HepG2 (cell line): ENCODE data around the gene GDF15. TPM values are rescaled to one million over a fixed set of nuclear protein-coding genes. Genes with fewer than 3 reads are reported as not detected.

Source experiments
- CEBPB ChIP-seq: IDR thresholded peaks from 2 replicates; pipeline ENCODE4 v1.6.1; 2011; ENCODE audit warnings: low read depth, low read length, improper control_type of control experiment, borderline replicate concordance
- CSRNP2 ChIP-seq: sonication (generic); formaldehyde crosslinking; conservative IDR thresholded peaks from 2 replicates; pipeline ENCODE4 v1.8.0; 2022; ENCODE audit warnings: low read depth, missing genetic modification reagents
- KAT7 ChIP-seq: IDR thresholded peaks from 2 replicates; pipeline ENCODE4 v1.6.1; 2018; ENCODE audit warnings: borderline replicate concordance, missing compliant biosample characterization
- KLF6 ChIP-seq: IDR thresholded peaks from 2 replicates; pipeline ENCODE4 v1.8.0; 2016; ENCODE audit warnings: missing biosample characterization, missing genetic modification reagents
- MAX ChIP-seq: IDR thresholded peaks from 2 replicates; pipeline ENCODE4 v1.6.1; 2012; ENCODE audit warnings: inconsistent platforms
- MBNL3 ChIP-seq: fragments of 250-450 bp; sonication (Bioruptor Pico); conservative IDR thresholded peaks from 2 replicates; pipeline ENCODE4 v1.8.0; 2022; ENCODE audit warnings: mild to moderate bottlenecking, inconsistent platforms
- MTF1 ChIP-seq: sonication (generic); formaldehyde crosslinking; IDR thresholded peaks from 2 replicates; pipeline ENCODE4 v1.5.0; 2020; ENCODE audit warnings: missing genetic modification reagents
- MXI1 ChIP-seq: IDR thresholded peaks from 3 replicates; pipeline ENCODE4 v1.6.1; 2012; ENCODE audit warnings: low read depth, low read length, inconsistent platforms, borderline replicate concordance
- RAD51 ChIP-seq: fragments of 450-650 bp; IDR thresholded peaks from 2 replicates; pipeline ENCODE4 v1.6.1; 2016; ENCODE audit warnings: borderline replicate concordance
- SKIL ChIP-seq: sonication (generic); formaldehyde crosslinking; IDR thresholded peaks from 2 replicates; pipeline ENCODE4 v1.8.0; 2022; ENCODE audit warnings: missing genetic modification reagents, mild to moderate bottlenecking, moderate library complexity, borderline replicate concordance
- SOX13 ChIP-seq, 3 experiments: fragments of 450-650 bp in 1 of 3; sonication (generic) in 1 of 3; formaldehyde crosslinking in 1 of 3; IDR thresholded peaks in 2 of 3; conservative IDR thresholded peaks in 1 of 3; 2 replicates each; pipeline versions ENCODE4 v1.5.0 to v1.6.1; 2016 to 2020; ENCODE audit warnings: antibody characterized with exemption in 1 of 3, mild to moderate bottlenecking in 1 of 3, missing compliant biosample characterization in 1 of 3, missing genetic modification reagents in 1 of 3, moderate library complexity in 1 of 3
- U2AF1 ChIP-seq: fragments of 200-400 bp; formaldehyde crosslinking; optimal IDR thresholded peaks from 2 replicates; pipeline ENCODE3; 2017; ENCODE audit warnings: mild to moderate bottlenecking, low read depth, low read length
- ZBTB46 ChIP-seq: sonication (generic); formaldehyde crosslinking; IDR thresholded peaks from 2 replicates; pipeline ENCODE4 v1.4.0; 2020; ENCODE audit warnings: mild to moderate bottlenecking, missing genetic modification reagents, borderline replicate concordance
- ZFAT ChIP-seq: sonication (generic); formaldehyde crosslinking; conservative IDR thresholded peaks from 2 replicates; pipeline ENCODE4 v1.8.1; 2023; ENCODE audit warnings: missing genetic modification reagents, inconsistent platforms
- ZFP91 ChIP-seq: sonication (generic); formaldehyde crosslinking; IDR thresholded peaks from 2 replicates; pipeline ENCODE4 v1.9.0; 2022; ENCODE audit warnings: missing genetic modification reagents, mild to moderate bottlenecking, borderline replicate concordance
- ZNF143 ChIP-seq: sonication (generic); formaldehyde crosslinking; IDR thresholded peaks from 2 replicates; pipeline ENCODE4 v1.4.0; 2020; ENCODE audit warnings: missing genetic modification reagents
- ZNF207 ChIP-seq: fragments of 450-650 bp; IDR thresholded peaks from 2 replicates; pipeline ENCODE4 v1.6.1; 2016; ENCODE audit warnings: antibody characterized with exemption, borderline replicate concordance
- ZNF260 ChIP-seq: sonication (generic); formaldehyde crosslinking; IDR thresholded peaks from 2 replicates; pipeline ENCODE4 v1.4.0; 2020; ENCODE audit warnings: missing genetic modification reagents, low read depth, mild to moderate bottlenecking, borderline replicate concordance
- ZNF44 ChIP-seq: sonication (generic); formaldehyde crosslinking; IDR thresholded peaks from 2 replicates; pipeline ENCODE4 v1.5.1; 2020; ENCODE audit warnings: mild to moderate bottlenecking, missing genetic modification reagents
- ZNF510 ChIP-seq: sonication (generic); formaldehyde crosslinking; IDR thresholded peaks from 2 replicates; pipeline ENCODE4 v1.4.0; 2020; ENCODE audit warnings: low read depth, mild to moderate bottlenecking, missing genetic modification reagents
- ZNF703 ChIP-seq: sonication (generic); formaldehyde crosslinking; IDR thresholded peaks from 2 replicates; pipeline ENCODE4 v1.5.1; 2020; ENCODE audit warnings: missing genetic modification reagents, mild to moderate bottlenecking, moderate library complexity, borderline replicate concordance
- ZSCAN22 ChIP-seq: sonication (generic); formaldehyde crosslinking; IDR thresholded peaks from 2 replicates; pipeline ENCODE4 v1.4.0; 2020; ENCODE audit warnings: mild to moderate bottlenecking, missing genetic modification reagents
- polyA plus RNA-seq, 8 experiments: library from polyadenylated mRNA; depleted of rRNA in 3 of 8; stranded (reverse) in 7 of 8; unstranded in 1 of 8; fragments of >200 nt; fragmentation: Illumina TruSeq in 4 of 8; extraction: Trizol in 4 of 8; gene quantifications; 2 replicates each; pipeline versions ENCODE4 v1.2.1 to v1.2.3, GENCODE V29; 2011 to 2016; ENCODE audit warnings: low read depth in 4 of 8, missing spikeins in 1 of 8, mixed read lengths in 1 of 8; ENCODE audit not compliant: insufficient read depth in 1 of 8
- total RNA-seq, 5 experiments: library from RNA; depleted of rRNA; stranded (reverse); fragments of >200 nt; fragmentation: Illumina TruSeq; extraction: Trizol; gene quantifications; 2 replicates each; pipeline ENCODE4 v1.2.3, GENCODE V29; 2016; ENCODE audit warnings: low read depth in 1 of 5

GDF15 gene
- total and polyA plus RNA-seq, 2 of the 13 experiments (the other 11 are each of a cell fraction or from before 2014, with no cell fraction given): 146 to 422 TPM

- TF ChIP-seq SKIL (CRISPR knock-in tag): no peak
- TF ChIP-seq ZBTB46 (CRISPR knock-in tag): no peak
- TF ChIP-seq U2AF1: no peak
- TF ChIP-seq MBNL3: no peak
- TF ChIP-seq RAD51: no peak
- TF ChIP-seq ZFP91 (CRISPR knock-in tag): no peak
- TF ChIP-seq MXI1: no peak
- no peak for TF ChIP-seq ZNF44 (CRISPR knock-in tag)
- TF ChIP-seq ZNF207: no peak
- TF ChIP-seq MTF1 (CRISPR knock-in tag): no peak
- TF ChIP-seq ZNF703: no peak
- no peak for TF ChIP-seq ZNF260 (CRISPR knock-in tag)
- TF ChIP-seq KAT7: no peak
- TF ChIP-seq ZFAT: no peak
- TF ChIP-seq ZNF143: no peak
- TF ChIP-seq ZSCAN22: no peak
- no peak for TF ChIP-seq SOX13 (IDR thresholded peaks at IDR 0.05)
- TF ChIP-seq SOX13 (CRISPR knock-in tag; conservative IDR thresholded peaks at IDR 0.05 in 1 of 2, IDR thresholded peaks at IDR 0.05 in 1 of 2): no peak
- TF ChIP-seq CSRNP2 (CRISPR knock-in tag): no peak
- no peak; the same call in 1 of the 2 replicates for TF ChIP-seq KLF6 (CRISPR knock-in tag)
- TF ChIP-seq CEBPB: peak; percentile 27; the same call in 1 of the 2 replicates
- no peak for TF ChIP-seq MAX
- TF ChIP-seq ZNF510 (CRISPR knock-in tag): no peak
Measured at GRCh38 chr19:18390065-18390907, 4.3 kb downstream of the GDF15 start (continued).
